NB4 (cell line): ENCODE data around the gene NAA30.
"Not testable (repeated sequence)": the region's sequence is repeated elsewhere in the genome, so short reads cannot be mapped to it uniquely, and the experiment has no call there.

Experiments
- DNase-seq: peaks from one replicate; pipeline ENCODE4 v3.0.0; 2010; ENCODE audit warnings: low read depth
- H3K4me3 ChIP-seq: one replicate; pipeline ENCODE4 v1.5.1; 2011; ENCODE audit warnings: mild to moderate bottlenecking, low read depth, low read length, moderate library complexity
- CTCF ChIP-seq: IDR thresholded peaks from one replicate; pipeline ENCODE4 v1.5.1; 2012; ENCODE audit warnings: low read depth, low read length
- MAX ChIP-seq: IDR thresholded peaks from 2 replicates; pipeline ENCODE4 v1.6.1; 2011; ENCODE audit warnings: low read depth, low read length
- MYC ChIP-seq: IDR thresholded peaks from 2 replicates; pipeline ENCODE4 v1.6.1; 2011; ENCODE audit warnings: low read depth, low read length
- POLR2A ChIP-seq: IDR thresholded peaks from 2 replicates; pipeline ENCODE4 v1.6.1; 2011; ENCODE audit warnings: mild to moderate bottlenecking; ENCODE audit not compliant: insufficient read length; ENCODE audit errors: extremely low read depth

Gene NAA30

GRCh38 chr14:57355081-57355800, 35.1 kb upstream of the NAA30 start:
- H3K4me3 ChIP-seq = no peak overlapping the region
- TF ChIP-seq MAX (no peak), POLR2A (no peak), CTCF (no peak), MYC (no peak)
- DNase-seq = no peak

- TF ChIP-seq POLR2A (no peak), CTCF (no peak), MYC (no peak), MAX (no peak)
- no peak for DNase-seq
- no peak overlapping the region for H3K4me3 ChIP-seq
These were observed 28.0 kb upstream of the NAA30 start for GRCh38 chr14:57362361-57362760.

GRCh38 chr14:57364659-57365450, 25.5 kb upstream of the NAA30 start:
- TF ChIP-seq MYC (no peak), CTCF (no peak), POLR2A (no peak), MAX (no peak)
- no peak for DNase-seq
- H3K4me3 ChIP-seq = no peak overlapping the region

GRCh38 chr14:57370187-57370586, 20.2 kb upstream of the NAA30 start:
- not testable (repeated sequence) for H3K4me3 ChIP-seq, DNase-seq

GRCh38 chr14:57371013-57371412, 19.4 kb upstream of the NAA30 start:
- no peak for TF ChIP-seq CTCF
- no peak for TF ChIP-seq POLR2A
- TF ChIP-seq MYC = no peak
- no peak for TF ChIP-seq MAX
- no peak for DNase-seq
- H3K4me3 ChIP-seq = no peak overlapping the region

- DNase-seq = no peak
- TF ChIP-seq CTCF (no peak), POLR2A (no peak), MAX (no peak), MYC (no peak)
- no peak overlapping the region for H3K4me3 ChIP-seq
These were observed 15.2 kb upstream of the NAA30 start for GRCh38 chr14:57375156-57375555.
